ENCODE data around the gene MSANTD2. TPM values are rescaled to one million over a fixed set of nuclear protein-coding genes. Genes with fewer than 3 reads are reported as not detected.

The MSANTD2 gene
- total RNA-seq, 1 donor from 2014 or later, result 15.2 TPM

DNA sequence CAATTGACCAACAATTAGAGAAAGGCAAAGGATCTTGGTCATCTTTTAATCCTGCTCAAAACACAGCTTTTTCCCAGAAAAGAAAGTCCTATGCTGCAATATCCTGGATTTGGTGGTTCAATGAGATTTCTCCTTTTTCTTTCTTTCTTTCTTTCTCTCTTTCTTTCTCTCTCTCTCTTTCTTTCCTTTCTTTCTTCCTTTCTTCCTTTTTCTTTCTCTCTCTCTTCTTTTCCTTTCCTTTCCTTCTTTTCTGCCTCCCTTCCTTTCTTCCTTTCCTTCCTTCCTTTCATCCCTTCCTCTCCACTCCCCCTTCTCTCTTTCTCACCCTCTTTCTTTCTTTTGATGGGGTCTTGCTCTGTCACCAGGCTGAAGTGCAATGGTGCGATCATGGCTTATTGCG lies 31.7 kb upstream of the MSANTD2 start:
- peaks cover 32% of the 10 kb centered on the region for H3K27me3 Mint-ChIP-seq (ENCODE audit: unreplicated experiment)
- no peak overlapping the region for H3K27ac Mint-ChIP-seq (ENCODE audit: unreplicated experiment)
- H3K36me3 Mint-ChIP-seq (ENCODE audit: unreplicated experiment), result no peaks in the 10 kb centered on the region
- H3K4me3 Mint-ChIP-seq (ENCODE audit: unreplicated experiment), result no peak overlapping the region
- H3K9me3 Mint-ChIP-seq (ENCODE audit: unreplicated experiment), result no peaks in the 10 kb centered on the region
- peaks cover 6% of the 10 kb centered on the region for H3K4me1 Mint-ChIP-seq (ENCODE audit: unreplicated experiment)
- TF ChIP-seq, protein P1, sequence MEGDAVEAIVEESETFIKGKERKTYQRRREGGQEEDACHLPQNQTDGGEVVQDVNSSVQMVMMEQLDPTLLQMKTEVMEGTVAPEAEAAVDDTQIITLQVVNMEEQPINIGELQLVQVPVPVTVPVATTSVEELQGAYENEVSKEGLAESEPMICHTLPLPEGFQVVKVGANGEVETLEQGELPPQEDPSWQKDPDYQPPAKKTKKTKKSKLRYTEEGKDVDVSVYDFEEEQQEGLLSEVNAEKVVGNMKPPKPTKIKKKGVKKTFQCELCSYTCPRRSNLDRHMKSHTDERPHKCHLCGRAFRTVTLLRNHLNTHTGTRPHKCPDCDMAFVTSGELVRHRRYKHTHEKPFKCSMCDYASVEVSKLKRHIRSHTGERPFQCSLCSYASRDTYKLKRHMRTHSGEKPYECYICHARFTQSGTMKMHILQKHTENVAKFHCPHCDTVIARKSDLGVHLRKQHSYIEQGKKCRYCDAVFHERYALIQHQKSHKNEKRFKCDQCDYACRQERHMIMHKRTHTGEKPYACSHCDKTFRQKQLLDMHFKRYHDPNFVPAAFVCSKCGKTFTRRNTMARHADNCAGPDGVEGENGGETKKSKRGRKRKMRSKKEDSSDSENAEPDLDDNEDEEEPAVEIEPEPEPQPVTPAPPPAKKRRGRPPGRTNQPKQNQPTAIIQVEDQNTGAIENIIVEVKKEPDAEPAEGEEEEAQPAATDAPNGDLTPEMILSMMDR (IDR thresholded peaks at IDR 0.05), result no peak
- DNase-seq (ENCODE audit: extremely low spot score, unreplicated experiment), result no peak

DNA sequence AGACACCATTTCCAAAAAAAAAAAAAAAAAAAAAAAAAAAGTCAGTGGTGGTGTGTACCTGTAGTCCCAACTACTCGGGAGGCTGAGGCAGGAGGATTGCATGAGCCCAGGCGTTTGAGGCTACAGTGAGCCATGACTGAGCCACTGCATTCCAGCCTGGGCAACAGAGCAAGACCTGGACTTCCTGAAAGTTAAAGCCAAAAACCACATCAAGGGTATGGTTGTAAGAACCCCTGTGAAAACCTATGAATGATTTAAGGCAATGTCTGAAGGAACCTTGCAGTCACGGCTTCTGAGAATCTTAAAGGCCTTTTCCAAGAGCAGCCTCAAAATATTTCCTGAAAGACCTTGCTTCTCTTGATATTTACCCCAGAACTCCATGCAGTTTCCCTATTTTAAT lies 30.5 kb upstream of the MSANTD2 start:
- Mint-ChIP-seq H3K36me3 (ENCODE audit: unreplicated experiment) (no peaks in the 10 kb centered on the region), H3K4me3 (ENCODE audit: unreplicated experiment) (no peak overlapping the region), H3K9me3 (ENCODE audit: unreplicated experiment) (no peaks in the 10 kb centered on the region), H3K27ac (ENCODE audit: unreplicated experiment) (no peak overlapping the region), H3K27me3 (ENCODE audit: unreplicated experiment) (peaks cover 35% of the 10 kb centered on the region), H3K4me1 (ENCODE audit: unreplicated experiment) (no peaks in the 10 kb centered on the region)
- peak; percentile 19 for DNase-seq (ENCODE audit: extremely low spot score, unreplicated experiment)
- TF ChIP-seq, protein P1 (IDR thresholded peaks at IDR 0.05), result no peak

DNA sequence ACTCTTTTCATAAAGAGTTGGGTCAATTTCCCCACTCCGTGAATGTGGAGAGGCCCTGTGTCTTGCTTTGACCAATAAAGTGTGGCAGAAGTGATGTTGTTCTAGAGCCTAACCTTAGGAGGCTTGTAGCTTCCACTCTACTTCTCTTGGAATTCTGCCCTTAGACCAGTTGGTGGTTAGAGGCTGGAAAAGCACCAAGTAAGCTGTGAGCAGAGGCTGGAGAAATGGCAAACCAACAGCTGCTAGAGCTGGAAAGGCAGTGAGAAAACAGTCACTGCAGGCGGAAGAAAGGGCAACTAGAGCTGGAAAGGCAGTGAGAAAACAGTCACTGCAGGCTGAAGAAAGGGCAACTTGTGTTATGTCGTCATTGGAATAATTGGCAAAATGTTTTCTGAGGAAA lies 29.8 kb upstream of the MSANTD2 start:
- no peaks in the 10 kb centered on the region for H3K9me3 Mint-ChIP-seq (ENCODE audit: unreplicated experiment)

DNA sequence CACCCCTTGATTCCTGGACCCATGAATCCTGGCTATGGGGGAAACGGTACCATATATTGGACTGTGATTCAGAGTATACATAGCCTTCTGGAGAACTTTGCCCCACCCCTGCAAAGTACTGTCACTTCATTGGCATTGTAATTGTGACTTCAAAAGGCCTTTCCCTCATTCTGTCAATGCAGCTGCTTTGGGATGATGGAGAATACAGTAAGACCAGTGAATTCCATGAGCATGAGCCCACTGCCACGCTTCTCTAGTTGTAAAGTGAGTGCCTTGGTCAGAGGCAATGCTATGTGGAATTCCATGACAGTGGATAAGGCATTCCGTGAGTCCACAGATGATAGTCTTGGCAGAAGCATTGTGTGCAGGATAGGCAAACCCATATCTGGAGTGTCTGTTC lies 25.7 kb upstream of the MSANTD2 start:
- no peak overlapping the region for H3K27ac Mint-ChIP-seq (ENCODE audit: unreplicated experiment)
- H3K9me3 Mint-ChIP-seq (ENCODE audit: unreplicated experiment), result no peaks in the 10 kb centered on the region
- H3K27me3 Mint-ChIP-seq (ENCODE audit: unreplicated experiment), result peaks cover 48% of the 10 kb centered on the region
- no peaks in the 10 kb centered on the region for H3K36me3 Mint-ChIP-seq (ENCODE audit: unreplicated experiment)
- H3K4me1 Mint-ChIP-seq (ENCODE audit: unreplicated experiment), result no peaks in the 10 kb centered on the region
- no peak overlapping the region for H3K4me3 Mint-ChIP-seq (ENCODE audit: unreplicated experiment)
- DNase-seq (ENCODE audit: extremely low spot score, unreplicated experiment), result peak; percentile 30
- TF ChIP-seq, protein P1 (IDR thresholded peaks at IDR 0.05), result no peak

More for the DNA sequence above, 29.8 kb upstream of the MSANTD2 start:
- Mint-ChIP-seq H3K4me3 (ENCODE audit: unreplicated experiment) (no peak overlapping the region), H3K36me3 (ENCODE audit: unreplicated experiment) (no peaks in the 10 kb centered on the region), H3K27ac (ENCODE audit: unreplicated experiment) (no peak overlapping the region), H3K4me1 (ENCODE audit: unreplicated experiment) (no peaks in the 10 kb centered on the region), H3K27me3 (ENCODE audit: unreplicated experiment) (peaks cover 39% of the 10 kb centered on the region)
- DNase-seq (ENCODE audit: extremely low spot score, unreplicated experiment), result no peak
- TF ChIP-seq, protein P1 (IDR thresholded peaks at IDR 0.05), result no peak

DNA sequence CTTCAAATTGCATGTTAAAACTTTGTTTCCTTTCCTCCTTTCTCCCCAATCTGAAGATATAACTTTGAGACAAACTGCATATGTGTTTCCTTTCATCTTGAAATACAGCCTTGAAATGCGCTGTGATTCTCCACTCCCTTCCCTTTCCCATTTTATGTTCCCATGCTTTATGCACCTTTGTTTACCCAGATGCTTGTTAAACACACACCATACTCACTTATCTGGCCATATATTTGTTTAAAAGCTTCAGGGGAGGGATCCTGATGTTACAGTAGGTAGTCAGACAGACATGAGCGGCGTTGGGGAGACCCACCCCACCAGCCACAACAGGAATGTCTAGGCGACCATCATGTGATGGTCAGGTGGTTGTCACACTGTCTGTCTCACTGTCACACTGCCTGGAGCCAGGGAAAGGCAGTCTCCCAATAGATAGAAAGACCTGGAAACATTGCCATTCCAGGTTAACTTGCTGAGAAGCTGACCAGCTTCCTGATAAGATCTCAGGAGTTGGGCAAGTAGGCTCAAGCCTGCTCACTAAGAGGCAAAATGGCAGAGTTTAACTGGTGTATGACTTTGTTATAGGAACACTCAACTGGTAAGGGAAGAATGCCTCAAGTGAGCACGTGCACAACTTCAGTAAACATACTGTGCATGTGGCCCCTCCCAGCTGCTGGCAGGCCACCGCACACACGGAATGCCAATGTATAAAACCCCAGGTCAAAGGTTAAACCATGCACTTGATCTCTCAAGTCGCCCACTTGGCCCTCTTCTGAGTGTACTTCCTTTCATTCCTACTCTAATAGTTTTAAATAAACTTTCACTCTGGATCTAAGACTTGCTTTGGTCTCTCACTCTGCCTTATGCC lies 23.5 kb upstream of the MSANTD2 start:
- TF ChIP-seq, protein P1 (IDR thresholded peaks at IDR 0.05), result no peak
- Mint-ChIP-seq H3K4me1 (ENCODE audit: unreplicated experiment) (no peaks in the 10 kb centered on the region), H3K9me3 (ENCODE audit: unreplicated experiment) (no peaks in the 10 kb centered on the region), H3K27me3 (ENCODE audit: unreplicated experiment) (peaks cover 53% of the 10 kb centered on the region), H3K36me3 (ENCODE audit: unreplicated experiment) (no peaks in the 10 kb centered on the region), H3K4me3 (ENCODE audit: unreplicated experiment) (no peak overlapping the region), H3K27ac (ENCODE audit: unreplicated experiment) (no peak overlapping the region)
- no peak for DNase-seq (ENCODE audit: extremely low spot score, unreplicated experiment)
